ENCODE measurements around the gene SLC16A5.

DNA sequence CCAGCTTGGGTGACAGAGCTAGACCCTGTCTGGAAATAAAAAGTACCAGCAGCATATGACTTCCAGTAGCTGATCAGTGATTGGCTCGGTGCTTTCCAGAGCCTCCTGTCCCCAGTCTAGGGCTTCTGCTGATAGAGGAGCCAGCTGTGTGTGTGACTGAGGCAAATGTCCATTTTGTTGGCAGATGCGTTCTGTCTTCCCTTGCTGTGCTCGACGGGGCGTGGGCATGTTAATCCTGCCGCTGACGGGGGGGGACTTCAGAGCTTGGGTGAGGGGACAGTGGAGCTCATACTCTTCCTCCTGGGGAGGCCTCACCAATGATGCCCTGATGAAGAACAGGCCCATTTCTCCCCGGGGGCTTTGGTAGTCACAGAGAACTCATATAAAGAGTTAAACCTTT lies 26.1 kb upstream of the SLC16A5 start:
- TF ChIP-seq RARB (CRISPR knock-in tag; IDR thresholded peaks at IDR 0.05) (no peak), CREB5 (CRISPR knock-in tag; IDR thresholded peaks at IDR 0.05; ENCODE audit: low read depth) (no peak), ZNF565 (CRISPR knock-in tag; conservative IDR thresholded peaks at IDR 0.05; ENCODE audit: low read depth) (no peak)

Data from SK-N-SH treated with all-trans-retinoic acid at 6 μM for 48 hours (cell line).